Activated CD4-positive, alpha-beta T cell treated with anti-CD3 and anti-CD28 coated beads, Interleukin-2, amount 50 U/mL, for 48 hours (primary cell): Measurements from ENCODE around the gene RETREG1.
"Not testable (repeated sequence)": the region's sequence is repeated elsewhere in the genome, so short reads cannot be mapped to it uniquely, and the experiment has no call there.

Experiments used
- DNase-seq, 2 experiments: peaks; one replicate each; pipeline ENCODE4 v3.0.0-alpha.2; 2020

Gene RETREG1

DNA sequence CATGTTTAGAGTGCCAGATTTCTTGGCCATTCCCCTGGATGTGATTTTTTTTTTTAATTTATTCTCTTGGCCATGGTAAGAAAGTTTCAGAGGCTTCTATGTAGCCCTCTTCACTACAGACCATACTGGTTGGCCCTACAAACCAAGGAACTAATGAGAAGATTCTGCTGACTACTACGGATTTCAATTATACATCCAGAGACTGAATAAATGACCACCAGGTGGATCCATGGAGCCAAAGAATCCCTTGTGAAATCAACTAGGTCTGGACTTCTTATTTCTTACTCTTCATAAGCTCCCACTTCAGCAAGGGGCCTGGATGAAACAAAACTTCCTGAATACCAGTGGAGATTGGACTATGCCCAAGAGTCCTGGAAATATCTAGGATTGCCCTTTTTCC, 178.8 kb downstream of the RETREG1 start:
- no peak for DNase-seq

DNA sequence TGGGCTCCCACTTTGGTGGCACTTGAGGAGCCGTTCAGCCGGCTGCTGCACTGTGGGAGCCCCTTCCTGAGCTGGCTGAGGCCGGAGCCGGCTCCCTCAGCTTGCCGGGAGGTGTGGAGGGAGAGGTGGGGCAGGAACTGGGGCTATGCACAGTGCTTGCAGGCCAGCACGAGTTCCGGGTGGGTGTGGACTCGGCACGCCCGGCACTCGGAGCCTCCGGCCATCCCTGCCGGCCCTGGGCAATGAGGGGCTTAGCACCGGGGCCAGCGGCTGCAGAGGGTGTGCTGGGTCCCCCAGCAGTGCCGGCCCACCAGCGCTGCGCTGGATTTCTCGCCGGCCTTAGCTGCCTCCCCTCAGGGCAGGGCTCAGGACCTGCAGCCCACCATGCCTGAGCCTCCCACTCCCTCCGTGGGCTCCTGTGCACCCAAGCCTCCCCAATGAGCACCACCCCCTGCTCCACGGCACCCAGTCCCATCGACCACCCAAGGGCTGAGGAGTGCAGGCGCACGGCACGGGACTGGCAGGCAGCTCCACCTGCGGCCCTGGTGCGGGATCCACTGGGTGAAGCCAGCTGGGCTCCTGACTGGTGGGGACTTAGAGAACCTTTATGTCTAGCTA, 180.6 kb downstream of the RETREG1 start:
- not testable (repeated sequence) for DNase-seq

DNA sequence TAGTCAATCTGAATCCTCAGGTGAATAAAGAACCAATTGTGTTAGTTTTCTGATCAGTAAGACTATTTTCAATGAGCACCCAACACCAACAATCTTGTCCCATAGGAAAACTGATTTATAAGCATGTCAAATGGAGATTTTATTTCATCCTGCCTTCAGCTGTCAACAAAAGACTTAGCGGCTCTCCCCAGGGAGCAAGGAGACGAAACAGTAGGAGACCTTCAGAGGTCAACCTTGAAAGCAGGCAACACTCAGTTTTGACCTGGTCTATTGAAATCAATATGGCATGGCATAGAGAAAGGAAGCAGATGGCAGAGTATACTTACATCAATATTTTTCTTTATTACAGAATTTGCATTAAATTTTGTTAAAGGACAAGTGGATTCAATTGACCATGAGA, 185.3 kb downstream of the RETREG1 start:
- no peak for DNase-seq

DNA sequence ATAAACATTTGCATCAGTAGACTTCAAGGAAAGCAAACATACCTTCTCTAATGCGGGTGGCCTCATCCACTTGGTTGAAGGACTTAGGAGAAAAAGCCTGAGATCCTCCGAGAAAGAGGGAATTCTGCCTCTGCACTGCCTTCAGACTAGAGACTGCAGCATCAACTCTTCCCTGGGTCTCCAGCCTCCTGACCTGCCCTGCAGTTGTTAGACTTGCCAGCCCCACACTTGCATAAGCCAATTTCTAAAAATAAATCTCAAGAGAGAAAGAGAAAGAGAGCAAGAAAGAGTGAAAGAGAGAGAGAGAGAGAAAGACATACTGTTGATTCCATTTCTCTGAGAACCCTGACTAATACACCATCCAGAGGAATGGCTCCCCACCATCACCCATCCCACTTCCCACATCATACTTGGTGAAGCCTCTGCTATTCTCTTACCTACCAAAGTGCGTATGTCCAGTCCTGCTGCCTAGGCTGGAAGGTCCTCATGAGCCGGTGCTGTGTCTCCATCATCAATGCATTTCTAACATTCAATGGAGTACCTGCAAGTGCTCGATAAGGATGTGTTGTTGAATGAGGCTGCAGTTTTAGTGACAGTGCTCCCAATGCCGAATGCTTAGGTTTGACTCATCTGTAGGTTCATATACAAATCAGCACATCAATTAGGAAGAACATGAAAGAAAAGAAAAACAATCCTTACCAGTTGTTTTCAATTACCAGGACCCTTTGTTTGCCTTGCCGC, 186.3 kb downstream of the RETREG1 start:
- DNase-seq = no peak

DNA sequence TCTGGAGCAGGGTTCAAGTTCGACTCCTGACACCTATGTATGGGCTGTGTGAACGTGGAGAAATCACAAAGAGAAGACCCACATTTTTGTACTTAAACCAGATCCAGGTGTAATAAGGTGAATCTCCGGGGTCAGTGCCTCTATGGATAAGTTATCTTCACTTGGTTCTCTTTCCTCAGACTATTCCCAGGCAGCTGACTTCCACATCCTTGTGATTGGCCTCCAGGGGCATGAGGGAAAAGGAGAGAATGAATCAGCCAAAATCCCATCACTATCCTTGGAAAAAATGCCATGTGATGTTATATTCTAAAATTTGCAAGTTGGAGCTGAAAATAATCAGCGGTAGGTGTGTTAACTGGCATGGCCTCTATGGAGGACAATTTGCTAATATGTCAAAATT, 188.4 kb downstream of the RETREG1 start:
- no peak for DNase-seq

DNA sequence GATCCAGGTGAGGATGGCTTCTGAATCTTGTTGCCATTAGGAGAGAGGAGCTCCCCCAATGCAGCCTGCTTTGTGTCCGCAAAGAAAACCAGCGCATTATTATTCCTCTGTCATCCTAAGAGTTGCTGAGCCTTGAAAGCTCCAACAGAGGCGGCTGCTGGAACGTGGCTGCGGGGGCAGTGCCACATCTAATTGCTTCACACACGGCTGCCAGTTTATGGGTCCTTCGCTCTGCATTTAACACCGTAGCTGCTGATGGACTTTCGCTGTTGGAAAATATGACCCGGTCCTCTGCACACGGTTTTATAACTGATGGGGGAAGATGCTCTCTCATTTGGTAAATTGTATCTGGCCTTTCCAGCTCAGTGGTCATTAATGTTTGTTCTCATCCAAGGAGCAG, 189.2 kb downstream of the RETREG1 start:
- DNase-seq = no peak
